ENCODE measurements around the gene SLX4IP.

The SLX4IP gene

GRCh38 chr20:10634683-10635411 is 199.7 kb downstream of the SLX4IP start:
- no peak for DNase-seq (ENCODE audit: low spot score)

- DNase-seq (ENCODE audit: low spot score) = no peak
These were observed 200.5 kb downstream of the SLX4IP start for GRCh38 chr20:10635476-10636208.

DNA sequence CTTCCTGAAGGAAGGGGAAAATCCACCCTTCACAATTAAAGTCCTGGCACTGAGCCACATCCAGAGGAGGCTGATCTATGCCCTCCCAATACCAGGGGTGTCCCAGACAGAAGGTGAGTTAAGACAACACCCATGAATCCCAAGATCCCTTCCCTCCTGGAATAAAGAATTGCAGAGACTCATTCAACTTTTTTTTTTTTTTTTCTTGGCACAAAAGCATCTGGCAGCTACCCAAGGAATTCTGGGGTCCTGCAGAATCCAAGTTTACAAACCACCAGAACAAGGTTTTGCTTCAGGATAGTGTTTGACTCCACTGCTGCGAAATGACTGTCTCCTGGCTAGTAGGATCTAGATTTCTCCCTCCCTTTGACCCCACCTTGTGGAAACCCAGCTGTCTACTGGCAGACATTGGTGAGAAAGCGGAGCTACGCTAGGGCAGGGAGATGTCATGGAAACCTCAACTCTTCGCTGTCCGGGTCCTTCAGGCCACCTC is 201.3 kb downstream of the SLX4IP start:
- no peak for DNase-seq (ENCODE audit: low spot score)

GRCh38 chr20:10637031-10637559 is 202.0 kb downstream of the SLX4IP start:
- DNase-seq (ENCODE audit: low spot score) = no peak

DNA sequence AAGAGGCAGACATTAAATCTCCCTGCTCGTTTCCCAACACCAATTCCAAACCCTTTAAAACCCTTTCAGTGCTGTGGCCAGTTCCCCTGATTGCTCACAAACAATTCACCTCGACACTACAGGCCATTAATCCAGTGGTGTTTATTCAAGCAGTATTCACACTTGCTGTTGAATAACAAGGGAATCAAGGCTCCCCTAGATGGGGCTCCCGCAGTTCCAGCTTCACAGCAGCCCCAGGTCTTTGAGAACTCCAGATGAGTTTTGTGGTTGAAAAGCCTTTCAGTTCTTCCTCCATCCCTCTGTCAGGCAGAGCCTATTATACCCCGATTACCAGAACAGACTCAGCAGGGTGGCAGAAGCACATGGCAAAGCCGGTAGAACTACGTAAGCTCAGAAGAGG is 202.5 kb downstream of the SLX4IP start:
- DNase-seq (ENCODE audit: low spot score) = no peak

DNA sequence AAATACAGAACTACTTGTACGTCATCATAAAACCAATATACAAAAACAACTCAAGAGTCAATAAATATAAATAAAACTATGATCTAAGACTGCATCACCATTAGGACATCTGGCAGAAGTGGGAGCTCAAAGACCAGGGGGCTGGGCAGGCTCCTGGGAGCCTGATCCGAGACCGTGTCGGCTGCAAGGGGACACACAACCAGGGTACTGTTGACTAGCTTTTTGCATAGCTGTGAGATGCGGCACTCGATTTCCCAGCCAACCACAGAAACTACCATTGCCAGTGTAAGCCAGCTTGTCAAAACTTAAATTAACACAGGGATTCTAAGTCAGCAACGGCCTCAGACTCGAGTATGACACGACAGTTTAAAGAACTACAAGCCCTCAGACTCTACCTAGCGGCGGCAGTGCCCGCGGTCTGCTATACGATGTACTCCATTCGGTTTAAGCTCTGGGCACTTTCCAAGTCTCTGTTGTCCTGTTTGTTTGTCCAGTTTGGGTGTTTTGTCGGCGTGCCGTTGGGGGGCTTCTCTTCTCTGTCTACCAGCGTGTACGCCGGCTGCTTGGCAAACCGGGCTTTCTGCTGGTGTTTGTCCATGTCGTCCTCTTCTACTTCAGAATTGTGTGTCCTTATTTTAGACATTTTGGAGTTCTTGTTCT is 204.1 kb downstream of the SLX4IP start:
- no peak for DNase-seq (ENCODE audit: low spot score)

DNA sequence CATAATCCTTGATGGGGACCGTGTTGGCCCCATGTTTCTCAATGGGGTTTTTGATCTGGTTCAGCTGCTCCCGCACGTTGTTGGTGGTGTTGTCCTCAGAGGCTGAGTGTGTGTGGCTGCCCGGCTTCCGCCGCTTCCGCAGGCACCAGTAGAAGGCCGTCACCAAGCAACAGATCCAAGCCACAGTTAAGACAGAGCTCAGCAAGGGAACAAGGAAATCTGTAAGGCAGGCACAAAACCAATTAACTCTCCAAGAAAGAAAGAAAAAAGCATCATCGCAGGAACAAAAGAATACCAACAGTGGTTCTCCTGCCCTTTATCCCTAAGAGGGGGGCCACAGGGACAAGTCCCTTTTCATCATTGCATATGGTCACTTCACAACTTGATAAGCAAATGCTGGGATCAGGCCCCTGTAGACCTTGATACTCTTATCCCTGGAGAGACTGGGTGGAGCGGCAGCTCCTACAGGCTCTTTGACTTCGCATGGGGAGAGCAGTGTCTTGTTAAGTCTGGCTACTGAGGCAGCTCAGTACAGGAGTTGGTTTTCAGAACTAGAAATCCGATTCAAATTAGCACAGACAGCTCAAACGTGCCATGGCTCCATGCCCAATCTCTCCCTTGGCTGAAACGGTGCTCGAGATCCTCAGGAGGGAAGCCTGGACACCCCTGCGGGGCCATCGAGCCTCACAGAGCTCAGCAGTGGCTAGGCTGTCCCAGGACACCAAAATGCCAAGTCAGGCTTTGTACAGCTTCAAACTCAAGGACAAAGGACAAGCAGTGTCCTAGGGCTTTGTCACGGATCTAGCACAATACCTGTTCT is 204.8 kb downstream of the SLX4IP start:
- no peak for DNase-seq (ENCODE audit: low spot score)

- DNase-seq (ENCODE audit: low spot score) = no peak
These were observed 205.8 kb downstream of the SLX4IP start for GRCh38 chr20:10640897-10641296.

DNA sequence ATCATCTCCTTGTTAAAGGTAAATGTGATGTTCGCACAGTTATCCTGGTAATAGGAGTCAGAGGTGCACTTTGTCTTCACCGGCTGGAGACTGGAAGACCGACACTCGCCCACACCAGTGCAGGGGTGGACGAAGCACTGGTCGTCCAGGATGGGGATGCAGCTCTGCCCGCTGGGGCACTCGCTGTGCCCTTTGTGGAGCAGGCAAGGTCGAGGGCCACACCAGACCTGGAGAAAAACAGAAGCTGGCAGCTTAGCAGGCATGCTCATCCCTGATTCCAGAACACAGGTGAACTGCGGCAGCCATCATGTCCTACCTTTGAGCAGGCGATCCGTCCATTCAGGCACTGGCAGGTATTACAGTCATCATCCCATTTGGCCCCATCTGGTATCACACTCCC is 206.4 kb downstream of the SLX4IP start:
- no peak for DNase-seq (ENCODE audit: low spot score)

DNA sequence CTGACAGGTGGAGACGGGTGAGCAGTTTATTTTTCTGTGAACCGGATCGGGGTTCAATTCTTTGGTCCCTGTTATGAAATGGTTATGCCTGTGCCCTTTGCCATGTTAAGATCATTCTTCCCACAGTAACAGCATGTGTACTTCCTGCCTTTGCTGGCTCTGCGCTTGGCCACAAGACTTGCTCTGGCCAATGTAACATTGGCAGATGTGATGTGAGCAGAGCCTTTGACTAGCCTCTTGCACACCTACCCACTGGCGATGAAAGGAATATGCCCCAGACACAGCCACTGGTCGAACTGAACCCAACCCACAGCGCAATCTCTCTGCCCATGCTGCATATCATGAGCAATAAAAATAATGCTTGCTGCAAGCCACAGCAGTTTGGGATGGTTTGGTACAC is 206.8 kb downstream of the SLX4IP start:
- DNase-seq (ENCODE audit: low spot score) = no peak

GRCh38 chr20:10642856-10643559 is 207.9 kb downstream of the SLX4IP start:
- no peak for DNase-seq (ENCODE audit: low spot score)

DNA sequence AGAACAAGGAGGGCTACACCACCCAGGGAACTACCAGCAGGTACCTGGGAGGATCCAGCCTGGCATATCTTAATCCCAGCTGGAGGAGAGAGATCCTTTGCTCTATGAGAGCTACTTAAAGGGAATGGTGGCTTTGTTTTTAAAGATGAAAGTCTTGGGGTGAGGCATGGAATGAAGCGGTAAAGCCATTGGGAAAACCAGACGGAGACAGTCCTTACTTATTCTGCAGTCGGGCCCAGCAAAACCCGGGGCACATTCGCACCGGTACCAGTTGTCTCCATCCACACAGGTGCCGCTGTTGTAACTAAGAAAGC is 208.4 kb downstream of the SLX4IP start:
- DNase-seq (ENCODE audit: low spot score) = no peak

- no peak for DNase-seq (ENCODE audit: low spot score)
These were observed 209.5 kb downstream of the SLX4IP start for GRCh38 chr20:10644458-10645204.

- no peak for DNase-seq (ENCODE audit: low spot score)
These were observed 210.1 kb downstream of the SLX4IP start for GRCh38 chr20:10645205-10645570.

GRCh38 chr20:10646006-10646405 is 210.9 kb downstream of the SLX4IP start:
- no peak for DNase-seq (ENCODE audit: low spot score)

- no peak for DNase-seq (ENCODE audit: low spot score)
These were observed 211.8 kb downstream of the SLX4IP start for GRCh38 chr20:10646886-10647420.

- DNase-seq (ENCODE audit: low spot score) = no peak
These were observed 212.4 kb downstream of the SLX4IP start for GRCh38 chr20:10647471-10647870.

DNA sequence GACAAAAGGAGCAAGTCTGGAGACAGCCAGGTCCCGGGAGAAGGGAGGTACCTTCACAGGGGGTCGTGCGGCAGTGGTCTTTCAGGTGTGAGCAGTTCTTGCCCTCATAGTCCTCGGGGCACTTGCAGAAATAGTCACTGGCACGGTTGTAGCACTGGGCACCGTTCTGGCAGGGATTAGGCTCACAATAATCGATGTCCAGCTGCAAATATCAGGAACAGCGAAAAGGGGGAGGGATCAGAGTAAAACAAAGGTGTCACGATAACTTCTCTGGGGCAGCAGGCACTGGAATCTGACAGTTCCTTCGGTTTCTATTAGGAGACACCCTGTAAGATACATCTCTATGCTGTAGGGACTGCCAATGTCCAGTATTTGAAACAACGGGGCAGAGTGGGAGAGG is 212.8 kb downstream of the SLX4IP start:
- DNase-seq (ENCODE audit: low spot score) = no peak

GRCh38 chr20:10648651-10649050 is 213.5 kb downstream of the SLX4IP start:
- DNase-seq (ENCODE audit: low spot score) = no peak

- DNase-seq (ENCODE audit: low spot score) = no peak
These were observed 214.1 kb downstream of the SLX4IP start for GRCh38 chr20:10649080-10649796.
